ENCODE results near the gene HMGCS2. TPM values are rescaled to one million over a fixed set of nuclear protein-coding genes. Genes with fewer than 3 reads are reported as not detected.

Gene HMGCS2
- total and polyA plus RNA-seq, 2 donors (not counting 1 experiment from before 2014, with no cell fraction given): not detected

- no peak overlapping the region for H3K9ac ChIP-seq (ENCODE audit: low read length)
- ATAC-seq (ENCODE audit: low read depth) (no peak), DNase-seq (peak; percentile 73)
- 0% methylated on average over 2 of the region's 6 CpGs for WGBS (ENCODE audit: insufficient coverage)
- no peaks in the 10 kb centered on the region for H3K4me1 ChIP-seq (ENCODE audit: control insufficient read depth in 2 of 2, insufficient read depth in 2 of 2, low read length in 2 of 2)
- H3K4me3 ChIP-seq (ENCODE audit: control extremely low read depth in 1 of 5, extremely low read depth in 1 of 5, insufficient read depth in 1 of 5, low read depth in 2 of 5, low read length in 4 of 5): no peak overlapping the region
- no peak overlapping the region for H3K4me2 ChIP-seq (replicated peaks; ENCODE audit: low read depth, low read length, poor library complexity, severe bottlenecking)
- no peak overlapping the region for H3K27ac ChIP-seq (ENCODE audit: low read length in 2 of 2)
- H3K4me3 Mint-ChIP-seq: no peak overlapping the region
- H2AFZ ChIP-seq (ENCODE audit: insufficient read depth, low read depth, low read length, poor library complexity, severe bottlenecking): no peak overlapping the region
- no peaks in the 10 kb centered on the region for H3K4me1 Mint-ChIP-seq
- H3K27ac Mint-ChIP-seq: no peak overlapping the region
- CTCF ChIA-PET: interaction anchor here (0.6 to 1.7 kb wide), 14 partner anchors 9 to 604 kb away, joined by 3 to 11 read pairs (median 4); no protein-coding TSS in a partner anchor
- no peaks in the 10 kb centered on the region for H4K20me1 ChIP-seq (ENCODE audit: control insufficient read depth, insufficient read depth, low read length, poor library complexity, severe bottlenecking)
- H3K9me3 ChIP-seq (ENCODE audit: control extremely low read depth in 1 of 3, control insufficient read depth in 2 of 3, insufficient read depth in 1 of 3, low read length in 2 of 3): no peaks in the 10 kb centered on the region
- intact Hi-C loops (cut with micrococcal nuclease): no loop called here
- H3K36me3 ChIP-seq (replicated peaks in 1 of 2; ENCODE audit: control extremely low read depth in 1 of 2, control insufficient read depth in 1 of 2, extremely low read depth in 1 of 2, insufficient read depth in 2 of 2, low read length in 1 of 2): no peaks in the 10 kb centered on the region
- POLR2A ChIA-PET: no interaction called here
- H3K27me3 Mint-ChIP-seq: peaks cover 24% of the 10 kb centered on the region
- no peaks in the 10 kb centered on the region for H3K9me3 Mint-ChIP-seq (ENCODE audit: insufficient read depth)
- H3K79me2 ChIP-seq (ENCODE audit: control insufficient read depth, insufficient read depth, low read length): no peaks in the 10 kb centered on the region
- TF ChIP-seq EZH2 (IDR thresholded peaks at IDR 0.05; ENCODE audit: borderline replicate concordance, insufficient read depth, low read depth, low read length, poor library complexity, severe bottlenecking): no peak
- TF ChIP-seq CTCF (IDR thresholded peaks at IDR 0.05): peak; percentile 99
- H3K27me3 ChIP-seq (replicated peaks in 1 of 4; ENCODE audit: control extremely low read depth in 1 of 4, control insufficient read depth in 3 of 4, insufficient read depth in 4 of 4, low read length in 3 of 4): peaks cover 0 to 15% (median 5%) of the 10 kb centered on the region in 4 experiments
Observed at GRCh38 chr1:119808972-119809550, 40.4 kb upstream of the HMGCS2 start.

GRCh38 chr1:119808491-119808890 lies 39.8 kb upstream of the HMGCS2 start:
- H3K36me3 ChIP-seq (replicated peaks in 1 of 2; ENCODE audit: control extremely low read depth in 1 of 2, control insufficient read depth in 1 of 2, extremely low read depth in 1 of 2, insufficient read depth in 2 of 2, low read length in 1 of 2): no peaks in the 10 kb centered on the region
- 18% methylated on average over 1 of the region's 3 CpGs for WGBS (ENCODE audit: insufficient coverage)
- Mint-ChIP-seq H3K27ac (no peak overlapping the region), H3K4me1 (no peaks in the 10 kb centered on the region), H3K4me3 (no peak overlapping the region), H3K27me3 (peaks cover 24% of the 10 kb centered on the region), H3K9me3 (ENCODE audit: insufficient read depth) (no peaks in the 10 kb centered on the region)
- no peak overlapping the region for H3K9ac ChIP-seq (ENCODE audit: low read length)
- no peak overlapping the region for H3K27ac ChIP-seq (ENCODE audit: low read length in 2 of 2)
- ATAC-seq (ENCODE audit: low read depth) (no peak), DNase-seq (no peak)
- H4K20me1 ChIP-seq (ENCODE audit: control insufficient read depth, insufficient read depth, low read length, poor library complexity, severe bottlenecking): no peaks in the 10 kb centered on the region
- no peak for TF ChIP-seq CTCF (IDR thresholded peaks at IDR 0.05)
- no peak for TF ChIP-seq EZH2 (IDR thresholded peaks at IDR 0.05; ENCODE audit: borderline replicate concordance, insufficient read depth, low read depth, low read length, poor library complexity, severe bottlenecking)
- no peaks in the 10 kb centered on the region for H3K9me3 ChIP-seq (ENCODE audit: control extremely low read depth in 1 of 3, control insufficient read depth in 2 of 3, insufficient read depth in 1 of 3, low read length in 2 of 3)
- ChIA-PET CTCF (interaction anchor here (0.6 to 1.7 kb wide), 13 partner anchors 9 to 604 kb away, joined by 3 to 11 read pairs (median 4); no protein-coding TSS in a partner anchor), POLR2A (no interaction called here)
- no peaks in the 10 kb centered on the region for H3K4me1 ChIP-seq (ENCODE audit: control insufficient read depth in 2 of 2, insufficient read depth in 2 of 2, low read length in 2 of 2)
- intact Hi-C loops (cut with micrococcal nuclease): no loop called here
- H3K79me2 ChIP-seq (ENCODE audit: control insufficient read depth, insufficient read depth, low read length): no peaks in the 10 kb centered on the region
- H2AFZ ChIP-seq (ENCODE audit: insufficient read depth, low read depth, low read length, poor library complexity, severe bottlenecking): no peak overlapping the region
- H3K4me3 ChIP-seq (ENCODE audit: control extremely low read depth in 1 of 5, extremely low read depth in 1 of 5, insufficient read depth in 1 of 5, low read depth in 2 of 5, low read length in 4 of 5): no peak overlapping the region
- H3K27me3 ChIP-seq (replicated peaks in 1 of 4; ENCODE audit: control extremely low read depth in 1 of 4, control insufficient read depth in 3 of 4, insufficient read depth in 4 of 4, low read length in 3 of 4): peaks cover 0 to 15% (median 5%) of the 10 kb centered on the region in 4 experiments
- no peak overlapping the region for H3K4me2 ChIP-seq (replicated peaks; ENCODE audit: low read depth, low read length, poor library complexity, severe bottlenecking)
